ENCODE results near the gene TNNI3. TPM values are rescaled to one million over a fixed set of nuclear protein-coding genes. Genes with fewer than 3 reads are reported as not detected.

The TNNI3 gene
- total and polyA plus RNA-seq, 9 of the 15 experiments (the other 6 are each of a cell fraction or from before 2014, with no cell fraction given) = 4.7 to 158 (median 42.0) TPM

DNA sequence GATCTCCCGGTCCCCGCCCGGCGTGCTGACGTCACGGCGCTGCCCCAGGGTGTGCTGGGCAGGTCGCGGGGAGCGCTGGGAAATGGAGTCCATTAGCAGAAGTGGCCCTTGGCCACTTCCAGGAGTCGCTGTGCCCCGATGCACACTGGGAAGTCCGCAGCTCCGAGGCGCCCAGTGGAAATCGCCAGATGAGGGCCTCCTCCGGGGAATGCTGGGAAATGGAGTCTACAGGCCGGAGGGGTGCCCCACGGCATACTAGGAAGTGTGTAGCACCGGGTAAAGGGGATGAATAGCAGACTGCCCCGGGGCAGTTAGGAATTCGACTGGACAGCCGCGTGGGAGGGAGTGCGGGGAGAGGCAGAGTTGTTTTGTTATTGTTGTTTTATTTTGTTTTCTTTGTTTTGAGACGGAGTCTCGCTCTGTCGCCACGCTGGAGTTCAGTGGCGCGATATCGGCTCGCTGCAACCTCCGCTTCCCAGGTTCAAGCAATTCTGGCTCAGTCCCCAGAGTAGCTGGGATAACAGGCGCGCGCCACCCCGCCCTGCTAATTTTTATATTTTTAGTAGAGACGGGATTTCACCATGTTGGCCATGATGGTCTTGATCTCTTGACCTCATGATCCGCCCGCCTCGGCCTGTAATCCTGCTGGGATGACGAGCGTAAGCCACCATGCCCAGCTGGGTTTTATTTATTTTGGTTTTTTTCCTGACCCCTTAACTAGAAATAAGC, 39.7 kb downstream of the TNNI3 start (continued):
- TF ChIP-seq, protein P1, sequence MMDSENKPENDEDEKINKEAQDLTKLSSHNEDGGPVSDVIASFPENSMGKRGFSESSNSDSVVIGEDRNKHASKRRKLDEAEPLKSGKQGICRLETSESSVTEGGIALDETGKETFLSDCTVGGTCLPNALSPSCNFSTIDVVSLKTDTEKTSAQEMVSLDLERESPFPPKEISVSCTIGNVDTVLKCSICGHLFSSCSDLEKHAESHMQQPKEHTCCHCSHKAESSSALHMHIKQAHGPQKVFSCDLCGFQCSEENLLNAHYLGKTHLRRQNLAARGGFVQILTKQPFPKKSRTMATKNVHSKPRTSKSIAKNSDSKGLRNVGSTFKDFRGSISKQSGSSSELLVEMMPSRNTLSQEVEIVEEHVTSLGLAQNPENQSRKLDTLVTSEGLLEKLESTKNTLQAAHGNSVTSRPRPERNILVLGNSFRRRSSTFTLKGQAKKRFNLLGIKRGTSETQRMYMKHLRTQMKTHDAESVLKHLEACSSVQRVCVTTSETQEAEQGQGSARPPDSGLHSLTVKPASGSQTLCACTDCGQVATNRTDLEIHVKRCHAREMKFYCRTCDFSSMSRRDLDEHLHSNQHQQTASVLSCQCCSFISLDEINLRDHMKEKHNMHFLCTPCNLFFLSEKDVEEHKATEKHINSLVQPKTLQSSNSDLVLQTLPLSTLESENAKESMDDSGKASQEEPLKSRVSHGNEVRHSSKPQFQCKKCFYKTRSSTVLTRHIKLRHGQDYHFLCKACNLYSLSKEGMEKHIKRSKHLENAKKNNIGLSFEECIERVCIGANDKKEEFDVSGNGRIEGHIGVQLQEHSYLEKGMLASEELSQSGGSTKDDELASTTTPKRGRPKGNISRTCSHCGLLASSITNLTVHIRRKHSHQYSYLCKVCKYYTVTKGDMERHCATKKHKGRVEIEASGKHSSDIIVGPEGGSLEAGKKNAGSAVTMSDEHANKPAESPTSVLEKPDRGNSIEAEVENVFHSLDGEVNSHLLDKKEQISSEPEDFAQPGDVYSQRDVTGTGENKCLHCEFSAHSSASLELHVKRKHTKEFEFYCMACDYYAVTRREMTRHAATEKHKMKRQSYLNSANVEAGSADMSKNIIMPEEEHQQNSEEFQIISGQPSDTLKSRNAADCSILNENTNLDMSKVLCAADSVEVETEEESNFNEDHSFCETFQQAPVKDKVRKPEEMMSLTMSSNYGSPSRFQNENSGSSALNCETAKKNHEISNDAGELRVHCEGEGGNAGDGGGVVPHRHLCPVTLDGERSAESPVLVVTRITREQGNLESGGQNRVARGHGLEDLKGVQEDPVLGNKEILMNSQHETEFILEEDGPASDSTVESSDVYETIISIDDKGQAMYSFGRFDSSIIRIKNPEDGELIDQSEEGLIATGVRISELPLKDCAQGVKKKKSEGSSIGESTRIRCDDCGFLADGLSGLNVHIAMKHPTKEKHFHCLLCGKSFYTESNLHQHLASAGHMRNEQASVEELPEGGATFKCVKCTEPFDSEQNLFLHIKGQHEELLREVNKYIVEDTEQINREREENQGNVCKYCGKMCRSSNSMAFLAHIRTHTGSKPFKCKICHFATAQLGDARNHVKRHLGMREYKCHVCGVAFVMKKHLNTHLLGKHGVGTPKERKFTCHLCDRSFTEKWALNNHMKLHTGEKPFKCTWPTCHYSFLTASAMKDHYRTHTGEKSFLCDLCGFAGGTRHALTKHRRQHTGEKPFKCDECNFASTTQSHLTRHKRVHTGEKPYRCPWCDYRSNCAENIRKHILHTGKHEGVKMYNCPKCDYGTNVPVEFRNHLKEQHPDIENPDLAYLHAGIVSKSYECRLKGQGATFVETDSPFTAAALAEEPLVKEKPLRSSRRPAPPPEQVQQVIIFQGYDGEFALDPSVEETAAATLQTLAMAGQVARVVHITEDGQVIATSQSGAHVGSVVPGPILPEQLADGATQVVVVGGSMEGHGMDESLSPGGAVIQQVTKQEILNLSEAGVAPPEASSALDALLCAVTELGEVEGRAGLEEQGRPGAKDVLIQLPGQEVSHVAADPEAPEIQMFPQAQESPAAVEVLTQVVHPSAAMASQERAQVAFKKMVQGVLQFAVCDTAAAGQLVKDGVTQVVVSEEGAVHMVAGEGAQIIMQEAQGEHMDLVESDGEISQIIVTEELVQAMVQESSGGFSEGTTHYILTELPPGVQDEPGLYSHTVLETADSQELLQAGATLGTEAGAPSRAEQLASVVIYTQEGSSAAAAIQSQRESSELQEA (IDR thresholded peaks at IDR 0.05; ENCODE audit: low read depth) = no peak
- TF ChIP-seq, protein P2, sequence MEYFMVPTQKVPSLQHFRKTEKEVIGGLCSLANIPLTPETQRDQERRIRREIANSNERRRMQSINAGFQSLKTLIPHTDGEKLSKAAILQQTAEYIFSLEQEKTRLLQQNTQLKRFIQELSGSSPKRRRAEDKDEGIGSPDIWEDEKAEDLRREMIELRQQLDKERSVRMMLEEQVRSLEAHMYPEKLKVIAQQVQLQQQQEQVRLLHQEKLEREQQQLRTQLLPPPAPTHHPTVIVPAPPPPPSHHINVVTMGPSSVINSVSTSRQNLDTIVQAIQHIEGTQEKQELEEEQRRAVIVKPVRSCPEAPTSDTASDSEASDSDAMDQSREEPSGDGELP (CRISPR knock-in tag; IDR thresholded peaks at IDR 0.05; ENCODE audit: borderline replicate concordance) = peak; percentile 87
- TF ChIP-seq WHSC1 (IDR thresholded peaks at IDR 0.05; ENCODE audit: low read length) = no peak
- no peak for TF ChIP-seq ZNF717 (CRISPR knock-in tag; IDR thresholded peaks at IDR 0.05)
- TF ChIP-seq ZNF77 (CRISPR knock-in tag; IDR thresholded peaks at IDR 0.05) = no peak
- TF ChIP-seq ZNF212 (CRISPR knock-in tag; IDR thresholded peaks at IDR 0.05) = no peak
- no peak for TF ChIP-seq ZNF134 (CRISPR knock-in tag; conservative IDR thresholded peaks at IDR 0.05)
- TF ChIP-seq, protein P3, sequence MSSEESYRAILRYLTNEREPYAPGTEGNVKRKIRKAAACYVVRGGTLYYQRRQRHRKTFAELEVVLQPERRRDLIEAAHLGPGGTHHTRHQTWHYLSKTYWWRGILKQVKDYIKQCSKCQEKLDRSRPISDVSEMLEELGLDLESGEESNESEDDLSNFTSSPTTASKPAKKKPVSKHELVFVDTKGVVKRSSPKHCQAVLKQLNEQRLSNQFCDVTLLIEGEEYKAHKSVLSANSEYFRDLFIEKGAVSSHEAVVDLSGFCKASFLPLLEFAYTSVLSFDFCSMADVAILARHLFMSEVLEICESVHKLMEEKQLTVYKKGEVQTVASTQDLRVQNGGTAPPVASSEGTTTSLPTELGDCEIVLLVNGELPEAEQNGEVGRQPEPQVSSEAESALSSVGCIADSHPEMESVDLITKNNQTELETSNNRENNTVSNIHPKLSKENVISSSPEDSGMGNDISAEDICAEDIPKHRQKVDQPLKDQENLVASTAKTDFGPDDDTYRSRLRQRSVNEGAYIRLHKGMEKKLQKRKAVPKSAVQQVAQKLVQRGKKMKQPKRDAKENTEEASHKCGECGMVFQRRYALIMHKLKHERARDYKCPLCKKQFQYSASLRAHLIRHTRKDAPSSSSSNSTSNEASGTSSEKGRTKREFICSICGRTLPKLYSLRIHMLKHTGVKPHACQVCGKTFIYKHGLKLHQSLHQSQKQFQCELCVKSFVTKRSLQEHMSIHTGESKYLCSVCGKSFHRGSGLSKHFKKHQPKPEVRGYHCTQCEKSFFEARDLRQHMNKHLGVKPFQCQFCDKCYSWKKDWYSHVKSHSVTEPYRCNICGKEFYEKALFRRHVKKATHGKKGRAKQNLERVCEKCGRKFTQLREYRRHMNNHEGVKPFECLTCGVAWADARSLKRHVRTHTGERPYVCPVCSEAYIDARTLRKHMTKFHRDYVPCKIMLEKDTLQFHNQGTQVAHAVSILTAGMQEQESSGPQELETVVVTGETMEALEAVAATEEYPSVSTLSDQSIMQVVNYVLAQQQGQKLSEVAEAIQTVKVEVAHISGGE (CRISPR knock-in tag; IDR thresholded peaks at IDR 0.05) = peak in 1 of 3 experiments; percentile 87; a peak in 2 of 6 replicates
- no peak for TF ChIP-seq MCM5 (IDR thresholded peaks at IDR 0.05; ENCODE audit: low read depth)
- TF ChIP-seq, protein P4, sequence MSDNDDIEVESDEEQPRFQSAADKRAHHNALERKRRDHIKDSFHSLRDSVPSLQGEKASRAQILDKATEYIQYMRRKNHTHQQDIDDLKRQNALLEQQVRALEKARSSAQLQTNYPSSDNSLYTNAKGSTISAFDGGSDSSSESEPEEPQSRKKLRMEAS (CRISPR knock-in tag; IDR thresholded peaks at IDR 0.05) = peak; percentile 21; the same call in 1 of the 2 replicates
- peak; percentile 79; the same call in 1 of the 2 replicates for TF ChIP-seq FOXJ2 (tag; IDR thresholded peaks at IDR 0.05)
- no peak for TF ChIP-seq CHD1 (IDR thresholded peaks at IDR 0.05; ENCODE audit: low read length)
- TF ChIP-seq, protein P5, sequence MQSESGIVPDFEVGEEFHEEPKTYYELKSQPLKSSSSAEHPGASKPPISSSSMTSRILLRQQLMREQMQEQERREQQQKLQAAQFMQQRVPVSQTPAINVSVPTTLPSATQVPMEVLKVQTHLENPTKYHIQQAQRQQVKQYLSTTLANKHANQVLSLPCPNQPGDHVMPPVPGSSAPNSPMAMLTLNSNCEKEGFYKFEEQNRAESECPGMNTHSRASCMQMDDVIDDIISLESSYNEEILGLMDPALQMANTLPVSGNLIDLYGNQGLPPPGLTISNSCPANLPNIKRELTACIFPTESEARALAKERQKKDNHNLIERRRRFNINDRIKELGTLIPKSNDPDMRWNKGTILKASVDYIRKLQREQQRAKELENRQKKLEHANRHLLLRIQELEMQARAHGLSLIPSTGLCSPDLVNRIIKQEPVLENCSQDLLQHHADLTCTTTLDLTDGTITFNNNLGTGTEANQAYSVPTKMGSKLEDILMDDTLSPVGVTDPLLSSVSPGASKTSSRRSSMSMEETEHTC (IDR thresholded peaks at IDR 0.05) = no peak
